GM12892 (cell line): ENCODE results near the gene PPM1H.

Experiments
- POLR2A ChIP-seq: IDR thresholded peaks from 2 replicates; pipeline ENCODE4 v1.6.1; 2011; ENCODE audit warnings: low read depth, low read length, control low read depth
- POLR2AphosphoS5 ChIP-seq: IDR thresholded peaks from 2 replicates; pipeline ENCODE4 v1.6.1; 2011; ENCODE audit warnings: low read depth, low read length, control low read depth
- TAF1 ChIP-seq: IDR thresholded peaks from 2 replicates; pipeline ENCODE4 v1.6.1; 2011; ENCODE audit warnings: low read depth, mild to moderate bottlenecking, control low read depth, low read length, borderline replicate concordance

DNA sequence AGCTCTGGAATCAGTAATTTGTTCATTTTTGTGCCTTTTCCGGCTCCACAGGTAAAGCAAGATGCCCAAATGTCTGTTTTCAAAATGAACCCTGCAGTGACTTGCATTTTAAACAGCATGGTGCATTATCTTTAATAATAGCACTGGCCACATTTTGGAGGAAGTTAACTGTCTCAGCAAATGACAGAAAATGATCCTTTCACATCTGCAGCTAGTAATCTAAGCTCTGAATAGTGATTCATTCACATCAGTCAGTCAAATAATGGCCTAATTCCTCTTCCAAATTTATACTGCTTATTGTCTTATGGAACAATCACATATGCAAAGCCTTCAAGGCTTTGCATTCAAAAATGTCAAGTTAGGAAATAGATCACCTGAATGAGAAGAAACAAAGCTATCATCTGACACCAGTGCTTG lies 75.6 kb downstream of the PPM1H start:
- TF ChIP-seq POLR2A (no peak), POLR2AphosphoS5 (no peak), TAF1 (no peak)
